HEK293 (cell line): Measurements from ENCODE around the gene TNKS2.

Experiments
- GFI1B ChIP-seq: fragments of 450-650 bp; formaldehyde crosslinking; IDR thresholded peaks from 2 replicates; pipeline ENCODE4 v1.5.1; 2016; ENCODE audit warnings: missing biosample characterization, missing genetic modification characterization
- INSM2 ChIP-seq: fragments of 450-650 bp; formaldehyde crosslinking; IDR thresholded peaks from 2 replicates; pipeline ENCODE4 v1.5.1; 2016; ENCODE audit warnings: missing biosample characterization, missing genetic modification characterization
- KLF10 ChIP-seq: fragments of 450-650 bp; IDR thresholded peaks from 2 replicates; pipeline ENCODE4 v1.5.1; 2018; ENCODE audit warnings: missing biosample characterization, mild to moderate bottlenecking, missing genetic modification characterization
- OSR2 ChIP-seq: fragments of 450-650 bp; formaldehyde crosslinking; IDR thresholded peaks from 2 replicates; pipeline ENCODE4 v1.5.1; 2016; ENCODE audit warnings: missing biosample characterization, missing genetic modification characterization
- YY2 ChIP-seq: fragments of 450-650 bp; formaldehyde crosslinking; IDR thresholded peaks from 2 replicates; pipeline ENCODE4 v1.5.1; 2016; ENCODE audit warnings: missing biosample characterization, missing genetic modification characterization
- ZBTB20 ChIP-seq: fragments of 450-650 bp; formaldehyde crosslinking; IDR thresholded peaks from 2 replicates; pipeline ENCODE4 v1.5.1; 2016; ENCODE audit warnings: missing biosample characterization, missing genetic modification characterization
- ZBTB44 ChIP-seq: fragments of 450-650 bp; IDR thresholded peaks from 2 replicates; pipeline ENCODE4 v1.5.1; 2018; ENCODE audit warnings: missing biosample characterization, mild to moderate bottlenecking, missing genetic modification characterization
- ZBTB7A ChIP-seq: fragments of 450-650 bp; formaldehyde crosslinking; IDR thresholded peaks from 2 replicates; pipeline ENCODE4 v1.5.1; 2016; ENCODE audit warnings: low read depth, missing biosample characterization, missing genetic modification characterization
- ZFP69B ChIP-seq: fragments of 450-650 bp; formaldehyde crosslinking; IDR thresholded peaks from 2 replicates; pipeline ENCODE4 v1.5.1; 2016; ENCODE audit warnings: missing biosample characterization, missing genetic modification characterization
- ZNF148 ChIP-seq: fragments of 450-650 bp; formaldehyde crosslinking; IDR thresholded peaks from 2 replicates; pipeline ENCODE4 v1.5.0; 2017; ENCODE audit warnings: missing biosample characterization, missing genetic modification characterization, borderline replicate concordance
- ZNF223 ChIP-seq: fragments of 450-650 bp; formaldehyde crosslinking; IDR thresholded peaks from 2 replicates; pipeline ENCODE4 v1.5.1; 2016; ENCODE audit warnings: missing biosample characterization, missing genetic modification characterization
- ZNF324 ChIP-seq: fragments of 450-650 bp; formaldehyde crosslinking; IDR thresholded peaks from 2 replicates; pipeline ENCODE4 v1.5.1; 2016; ENCODE audit warnings: missing biosample characterization, missing genetic modification characterization
- ZNF37A ChIP-seq: fragments of 450-650 bp; IDR thresholded peaks from 2 replicates; pipeline ENCODE4 v1.5.1; 2018; ENCODE audit warnings: missing biosample characterization, missing genetic modification characterization
- ZNF560 ChIP-seq: fragments of 450-650 bp; formaldehyde crosslinking; IDR thresholded peaks from 2 replicates; pipeline ENCODE4 v1.5.1; 2017; ENCODE audit warnings: missing biosample characterization, missing genetic modification characterization, borderline replicate concordance
- ZNF692 ChIP-seq: fragments of 450-650 bp; formaldehyde crosslinking; IDR thresholded peaks from 2 replicates; pipeline ENCODE4 v1.5.1; 2016; ENCODE audit warnings: missing biosample characterization, missing genetic modification characterization
- ZNF701 ChIP-seq: fragments of 450-650 bp; formaldehyde crosslinking; IDR thresholded peaks from 2 replicates; pipeline ENCODE4 v1.5.1; 2016; ENCODE audit warnings: missing biosample characterization, missing genetic modification characterization
- ZNF76 ChIP-seq: fragments of 450-650 bp; formaldehyde crosslinking; IDR thresholded peaks from 2 replicates; pipeline ENCODE4; 2016; ENCODE audit warnings: low read depth, missing biosample characterization, missing genetic modification characterization, borderline replicate concordance
- ZNF837 ChIP-seq: fragments of 450-650 bp; formaldehyde crosslinking; IDR thresholded peaks from 2 replicates; pipeline ENCODE4 v1.5.1; 2016; ENCODE audit warnings: missing biosample characterization, missing genetic modification characterization
- ZXDB ChIP-seq: fragments of 450-650 bp; formaldehyde crosslinking; IDR thresholded peaks from 2 replicates; pipeline ENCODE4 v1.5.1; 2016; ENCODE audit warnings: missing biosample characterization, missing genetic modification characterization
- TF ChIP-seq, protein P1 (sequence below): fragments of 450-650 bp; formaldehyde crosslinking; IDR thresholded peaks from 2 replicates; pipeline ENCODE4; 2016; ENCODE audit warnings: missing biosample characterization, missing genetic modification characterization
- TF ChIP-seq, protein P2 (sequence below): sonication (generic); formaldehyde crosslinking; IDR thresholded peaks from 2 replicates; pipeline ENCODE4 v1.8.1; 2022; ENCODE audit warnings: mild to moderate bottlenecking, moderate library complexity, missing genetic modification reagents
- TF ChIP-seq, protein P3 (sequence below): fragments of 450-650 bp; formaldehyde crosslinking; IDR thresholded peaks from 2 replicates; pipeline ENCODE4 v1.5.1; 2016; ENCODE audit warnings: missing biosample characterization, missing genetic modification characterization

Gene TNKS2

DNA sequence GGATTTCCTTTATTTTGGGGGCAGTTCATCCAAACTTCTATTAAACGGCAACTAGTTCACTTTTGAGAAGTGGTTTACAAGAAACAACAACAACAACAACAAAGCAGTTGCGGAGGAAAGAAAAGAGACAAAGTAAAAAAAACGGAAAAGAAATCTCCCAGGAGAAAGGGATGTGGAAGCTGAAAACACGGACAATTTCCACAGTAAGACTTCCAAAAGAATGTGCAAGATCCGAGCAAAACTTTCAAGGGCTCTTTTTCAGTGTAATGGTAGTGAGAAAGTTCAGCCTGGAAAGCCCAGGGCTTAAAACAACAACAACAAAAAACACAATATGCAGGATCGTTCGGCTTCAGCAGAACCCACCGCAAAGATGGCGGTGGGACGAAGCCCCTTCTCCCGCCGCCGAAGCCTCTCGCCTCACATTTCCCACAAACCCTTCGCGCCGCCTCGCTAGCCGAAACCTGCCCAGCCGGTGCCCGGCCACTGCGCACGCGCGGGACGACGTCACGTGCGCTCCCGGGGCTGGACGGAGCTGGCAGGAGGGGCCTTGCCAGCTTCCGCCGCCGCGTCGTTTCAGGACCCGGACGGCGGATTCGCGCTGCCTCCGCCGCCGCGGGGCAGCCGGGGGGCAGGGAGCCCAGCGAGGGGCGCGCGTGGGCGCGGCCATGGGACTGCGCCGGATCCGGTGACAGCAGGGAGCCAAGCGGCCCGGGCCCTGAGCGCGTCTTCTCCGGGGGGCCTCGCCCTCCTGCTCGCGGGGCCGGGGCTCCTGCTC is at the start of gene TNKS2 (continued):
- TF ChIP-seq ZBTB44 = peak; percentile 62
- TF ChIP-seq ZNF148 (tag by site-specific recombination) = no peak
- TF ChIP-seq ZNF837 (tag by site-specific recombination) = no peak
- no peak for TF ChIP-seq GFI1B (tag by site-specific recombination)
- TF ChIP-seq ZNF560 (tag by site-specific recombination) = no peak
- TF ChIP-seq ZBTB20 = 0 out of 2 replicates have a peak, but pooled peaks have one; percentile 12
- TF ChIP-seq, protein P1, sequence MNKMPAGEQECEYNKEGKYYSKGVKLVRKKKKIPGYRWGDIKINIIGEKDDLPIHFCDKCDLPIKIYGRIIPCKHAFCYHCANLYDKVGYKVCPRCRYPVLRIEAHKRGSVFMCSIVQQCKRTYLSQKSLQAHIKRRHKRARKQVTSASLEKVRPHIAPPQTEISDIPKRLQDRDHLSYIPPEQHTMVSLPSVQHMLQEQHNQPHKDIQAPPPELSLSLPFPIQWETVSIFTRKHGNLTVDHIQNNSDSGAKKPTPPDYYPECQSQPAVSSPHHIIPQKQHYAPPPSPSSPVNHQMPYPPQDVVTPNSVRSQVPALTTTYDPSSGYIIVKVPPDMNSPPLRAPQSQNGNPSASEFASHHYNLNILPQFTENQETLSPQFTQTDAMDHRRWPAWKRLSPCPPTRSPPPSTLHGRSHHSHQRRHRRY (tag by site-specific recombination) = no peak
- no peak; the same call in 1 of the 2 replicates for TF ChIP-seq INSM2
- TF ChIP-seq, protein P2, sequence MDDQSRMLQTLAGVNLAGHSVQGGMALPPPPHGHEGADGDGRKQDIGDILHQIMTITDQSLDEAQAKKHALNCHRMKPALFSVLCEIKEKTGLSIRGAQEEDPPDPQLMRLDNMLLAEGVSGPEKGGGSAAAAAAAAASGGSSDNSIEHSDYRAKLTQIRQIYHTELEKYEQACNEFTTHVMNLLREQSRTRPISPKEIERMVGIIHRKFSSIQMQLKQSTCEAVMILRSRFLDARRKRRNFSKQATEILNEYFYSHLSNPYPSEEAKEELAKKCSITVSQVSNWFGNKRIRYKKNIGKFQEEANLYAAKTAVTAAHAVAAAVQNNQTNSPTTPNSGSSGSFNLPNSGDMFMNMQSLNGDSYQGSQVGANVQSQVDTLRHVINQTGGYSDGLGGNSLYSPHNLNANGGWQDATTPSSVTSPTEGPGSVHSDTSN (CRISPR knock-in tag) = 0 out of 2 replicates have a peak, but pooled peaks have one; percentile 61
- no peak for TF ChIP-seq OSR2
- peak; percentile 62; the same call in 1 of the 2 replicates for TF ChIP-seq YY2
- TF ChIP-seq ZNF223 (tag by site-specific recombination) = no peak
- TF ChIP-seq, protein P3, sequence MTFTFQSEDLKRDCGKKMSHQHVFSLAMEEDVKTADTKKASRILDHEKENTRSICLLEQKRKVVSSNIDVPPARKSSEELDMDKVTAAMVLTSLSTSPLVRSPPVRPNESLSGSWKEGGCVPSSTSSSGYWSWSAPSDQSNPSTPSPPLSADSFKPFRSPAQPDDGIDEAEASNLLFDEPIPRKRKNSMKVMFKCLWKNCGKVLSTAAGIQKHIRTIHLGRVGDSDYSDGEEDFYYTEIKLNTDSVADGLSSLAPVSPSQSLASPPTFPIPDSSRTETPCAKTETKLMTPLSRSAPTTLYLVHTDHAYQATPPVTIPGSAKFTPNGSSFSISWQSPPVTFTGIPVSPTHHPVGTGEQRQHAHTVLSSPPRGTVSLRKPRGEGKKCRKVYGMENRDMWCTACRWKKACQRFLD (tag by site-specific recombination) = no peak
- peak; percentile 49; the same call in 1 of the 2 replicates for TF ChIP-seq ZNF324 (tag by site-specific recombination)
- peak; percentile 88 for TF ChIP-seq ZXDB (tag by site-specific recombination)
- peak; percentile 64; the same call in 1 of the 2 replicates for TF ChIP-seq KLF10 (tag by site-specific recombination)
- TF ChIP-seq ZNF37A (tag by site-specific recombination) = peak; percentile 87
- TF ChIP-seq ZNF701 (tag by site-specific recombination) = no peak
- TF ChIP-seq ZBTB7A (tag by site-specific recombination) = peak; percentile 73; the same call in 1 of the 2 replicates
- TF ChIP-seq ZNF692 (tag by site-specific recombination) = peak; percentile 39; the same call in 1 of the 2 replicates
- TF ChIP-seq ZFP69B (tag by site-specific recombination) = no peak
- TF ChIP-seq ZNF76 (tag by site-specific recombination) = peak; percentile 92
